ENCODE data around the gene PLSCR1.
"Not testable (repeated sequence)": the region's sequence is repeated elsewhere in the genome, so short reads cannot be mapped to it uniquely, and the experiment has no call there.

PLSCR1 gene

GRCh38 chr3:146543461-146544001, 876 bp downstream of the PLSCR1 start:
- no peak for TF ChIP-seq JUND (IDR thresholded peaks at IDR 0.05; ENCODE audit: low read depth)
- DNase-seq (ENCODE audit: low read depth in 1 of 2, low spot score in 1 of 2), result peak in 1 of 2 experiments; percentile 18
- in situ Hi-C loops (cut with HindIII; ENCODE audit: low pct_unique_long_range_greater_than_20kb, low sequenced_read_pairs), result no loop called here

GRCh38 chr3:146542978-146543377, 1.4 kb downstream of the PLSCR1 start:
- in situ Hi-C loops (cut with HindIII; ENCODE audit: low pct_unique_long_range_greater_than_20kb, low sequenced_read_pairs), result no loop called here
- TF ChIP-seq JUND (IDR thresholded peaks at IDR 0.05; ENCODE audit: low read depth), result no peak
- no peak for DNase-seq (ENCODE audit: low read depth in 1 of 2, low spot score in 1 of 2)

- DNase-seq (ENCODE audit: low read depth in 1 of 2, low spot score in 1 of 2), result no peak
- TF ChIP-seq JUND (IDR thresholded peaks at IDR 0.05; ENCODE audit: low read depth), result no peak
- in situ Hi-C loops (cut with HindIII; ENCODE audit: low pct_unique_long_range_greater_than_20kb, low sequenced_read_pairs), result no loop called here
Observed at GRCh38 chr3:146542179-146542578, 2.2 kb downstream of the PLSCR1 start.

- in situ Hi-C loops (cut with HindIII; ENCODE audit: low pct_unique_long_range_greater_than_20kb, low sequenced_read_pairs), result no loop called here
- no peak for TF ChIP-seq JUND (IDR thresholded peaks at IDR 0.05; ENCODE audit: low read depth)
- no peak for DNase-seq (ENCODE audit: low read depth in 1 of 2, low spot score in 1 of 2)
Observed at GRCh38 chr3:146540978-146541377, 3.4 kb downstream of the PLSCR1 start.

GRCh38 chr3:146540236-146540635, 4.2 kb downstream of the PLSCR1 start:
- in situ Hi-C loops (cut with HindIII; ENCODE audit: low pct_unique_long_range_greater_than_20kb, low sequenced_read_pairs), result no loop called here
- DNase-seq (ENCODE audit: low read depth in 1 of 2, low spot score in 1 of 2), result no peak
- TF ChIP-seq JUND (IDR thresholded peaks at IDR 0.05; ENCODE audit: low read depth), result no peak

GRCh38 chr3:146539315-146539714, 5.1 kb downstream of the PLSCR1 start:
- in situ Hi-C loops (cut with HindIII; ENCODE audit: low pct_unique_long_range_greater_than_20kb, low sequenced_read_pairs), result no loop called here

GRCh38 chr3:146537603-146538002, 6.8 kb downstream of the PLSCR1 start:
- DNase-seq (ENCODE audit: low read depth in 1 of 2, low spot score in 1 of 2), result no peak
- in situ Hi-C loops (cut with HindIII; ENCODE audit: low pct_unique_long_range_greater_than_20kb, low sequenced_read_pairs), result no loop called here

More at GRCh38 chr3:146539315-146539714, 5.1 kb downstream of the PLSCR1 start:
- no peak for TF ChIP-seq JUND (IDR thresholded peaks at IDR 0.05; ENCODE audit: low read depth)
- DNase-seq (ENCODE audit: low read depth in 1 of 2, low spot score in 1 of 2), result no peak

GRCh38 chr3:146536681-146537080, 7.7 kb downstream of the PLSCR1 start:
- DNase-seq (ENCODE audit: low read depth in 1 of 2, low spot score in 1 of 2), result no peak
- TF ChIP-seq JUND (IDR thresholded peaks at IDR 0.05; ENCODE audit: low read depth), result no peak
- in situ Hi-C loops (cut with HindIII; ENCODE audit: low pct_unique_long_range_greater_than_20kb, low sequenced_read_pairs), result no loop called here

More at GRCh38 chr3:146537603-146538002, 6.8 kb downstream of the PLSCR1 start:
- TF ChIP-seq JUND (IDR thresholded peaks at IDR 0.05; ENCODE audit: low read depth), result no peak

- no peak for DNase-seq (ENCODE audit: low read depth in 1 of 2, low spot score in 1 of 2)
- TF ChIP-seq JUND (IDR thresholded peaks at IDR 0.05; ENCODE audit: low read depth), result no peak
- in situ Hi-C loops (cut with HindIII; ENCODE audit: low pct_unique_long_range_greater_than_20kb, low sequenced_read_pairs), result no loop called here
Observed at GRCh38 chr3:146532406-146532805, 12.0 kb downstream of the PLSCR1 start.

GRCh38 chr3:146530609-146531008, 13.8 kb downstream of the PLSCR1 start:
- in situ Hi-C loops (cut with HindIII; ENCODE audit: low pct_unique_long_range_greater_than_20kb, low sequenced_read_pairs), result no loop called here
- DNase-seq (ENCODE audit: low read depth in 1 of 2, low spot score in 1 of 2), result no peak
- TF ChIP-seq JUND (IDR thresholded peaks at IDR 0.05; ENCODE audit: low read depth), result no peak

GRCh38 chr3:146529021-146529420, 15.4 kb downstream of the PLSCR1 start:
- no peak for TF ChIP-seq JUND (IDR thresholded peaks at IDR 0.05; ENCODE audit: low read depth)
- DNase-seq (ENCODE audit: low read depth in 1 of 2, low spot score in 1 of 2), result no peak
- in situ Hi-C loops (cut with HindIII; ENCODE audit: low pct_unique_long_range_greater_than_20kb, low sequenced_read_pairs), result no loop called here

- in situ Hi-C loops (cut with HindIII; ENCODE audit: low pct_unique_long_range_greater_than_20kb, low sequenced_read_pairs), result no loop called here
- DNase-seq (ENCODE audit: low read depth in 1 of 2, low spot score in 1 of 2), result peak in 1 of 2 experiments; percentile 40
- no peak for TF ChIP-seq JUND (IDR thresholded peaks at IDR 0.05; ENCODE audit: low read depth)
Observed at GRCh38 chr3:146524961-146525360, 19.4 kb downstream of the PLSCR1 start.

GRCh38 chr3:146523531-146523930, 20.9 kb downstream of the PLSCR1 start:
- in situ Hi-C loops (cut with HindIII; ENCODE audit: low pct_unique_long_range_greater_than_20kb, low sequenced_read_pairs), result no loop called here
- DNase-seq (ENCODE audit: low read depth in 1 of 2, low spot score in 1 of 2), result no peak
- TF ChIP-seq JUND (IDR thresholded peaks at IDR 0.05; ENCODE audit: low read depth), result no peak

- in situ Hi-C loops (cut with HindIII; ENCODE audit: low pct_unique_long_range_greater_than_20kb, low sequenced_read_pairs); DNase-seq (ENCODE audit: low read depth in 1 of 2, low spot score in 1 of 2): not testable (repeated sequence)
Observed at GRCh38 chr3:146522174-146523158, 21.9 kb downstream of the PLSCR1 start.
